ENCODE measurements around the gene GFOD1.

GRCh38 chr6:13421425-13422059 lies 65.9 kb downstream of the GFOD1 start:
- no peak for TF ChIP-seq POLR2AphosphoS5 (IDR thresholded peaks at IDR 0.05)
- TF ChIP-seq EZH2 (IDR thresholded peaks at IDR 0.05; ENCODE audit: borderline replicate concordance, insufficient read depth, low read length, poor library complexity, severe bottlenecking) = no peak
- TF ChIP-seq, protein P1, sequence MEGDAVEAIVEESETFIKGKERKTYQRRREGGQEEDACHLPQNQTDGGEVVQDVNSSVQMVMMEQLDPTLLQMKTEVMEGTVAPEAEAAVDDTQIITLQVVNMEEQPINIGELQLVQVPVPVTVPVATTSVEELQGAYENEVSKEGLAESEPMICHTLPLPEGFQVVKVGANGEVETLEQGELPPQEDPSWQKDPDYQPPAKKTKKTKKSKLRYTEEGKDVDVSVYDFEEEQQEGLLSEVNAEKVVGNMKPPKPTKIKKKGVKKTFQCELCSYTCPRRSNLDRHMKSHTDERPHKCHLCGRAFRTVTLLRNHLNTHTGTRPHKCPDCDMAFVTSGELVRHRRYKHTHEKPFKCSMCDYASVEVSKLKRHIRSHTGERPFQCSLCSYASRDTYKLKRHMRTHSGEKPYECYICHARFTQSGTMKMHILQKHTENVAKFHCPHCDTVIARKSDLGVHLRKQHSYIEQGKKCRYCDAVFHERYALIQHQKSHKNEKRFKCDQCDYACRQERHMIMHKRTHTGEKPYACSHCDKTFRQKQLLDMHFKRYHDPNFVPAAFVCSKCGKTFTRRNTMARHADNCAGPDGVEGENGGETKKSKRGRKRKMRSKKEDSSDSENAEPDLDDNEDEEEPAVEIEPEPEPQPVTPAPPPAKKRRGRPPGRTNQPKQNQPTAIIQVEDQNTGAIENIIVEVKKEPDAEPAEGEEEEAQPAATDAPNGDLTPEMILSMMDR (IDR thresholded peaks at IDR 0.05; ENCODE audit: poor library complexity, severe bottlenecking) = no peak
- no peak for TF ChIP-seq RAD21 (conservative IDR thresholded peaks at IDR 0.05)
- TF ChIP-seq SMC3 (conservative IDR thresholded peaks at IDR 0.05; ENCODE audit: poor library complexity) = no peak
- no peak for TF ChIP-seq EP300 (conservative IDR thresholded peaks at IDR 0.05; ENCODE audit: poor library complexity, severe bottlenecking)
